HG02763 (cell line): ENCODE measurements around the gene UVSSA.
"Not testable (repeated sequence)": the region's sequence is repeated elsewhere in the genome, so short reads cannot be mapped to it uniquely, and the experiment has no call there.

Experiments used
- ATAC-seq: cut with Tn5 transposase; IDR thresholded peaks from one replicate; pipeline ENCODE4 v1.9.1; 2021; ENCODE audit warnings: mild to moderate bottlenecking, moderate library complexity; ENCODE audit not compliant: unreplicated experiment

UVSSA gene

GRCh38 chr4:1415681-1415981, 68.6 kb downstream of the UVSSA start:
- ATAC-seq = no peak

- ATAC-seq = no peak
Measured at GRCh38 chr4:1416051-1416947, 69.3 kb downstream of the UVSSA start.

- no peak for ATAC-seq
Measured at GRCh38 chr4:1416948-1417260, 69.9 kb downstream of the UVSSA start.

- no peak for ATAC-seq
Measured at GRCh38 chr4:1417522-1418390, 70.7 kb downstream of the UVSSA start.

- no peak for ATAC-seq
Measured at GRCh38 chr4:1418494-1419285, 71.7 kb downstream of the UVSSA start.

GRCh38 chr4:1419708-1420107, 72.7 kb downstream of the UVSSA start:
- ATAC-seq = no peak

GRCh38 chr4:1421657-1422056, 74.6 kb downstream of the UVSSA start:
- ATAC-seq = no peak

GRCh38 chr4:1427010-1427409, 80.0 kb downstream of the UVSSA start:
- no peak for ATAC-seq

- not testable (repeated sequence) for ATAC-seq
Measured at GRCh38 chr4:1443688-1444172, 96.7 kb downstream of the UVSSA start.
